ENCODE data around the gene HSD17B2.
"Not testable (repeated sequence)": the region's sequence is repeated elsewhere in the genome, so short reads cannot be mapped to it uniquely, and the experiment has no call there.

The HSD17B2 gene

GRCh38 chr16:82096641-82097040, 61.6 kb downstream of the HSD17B2 start:
- Mint-ChIP-seq H3K4me1 (no peaks in the 10 kb centered on the region), H3K4me3 (no peak overlapping the region), H3K36me3 (ENCODE audit: insufficient read depth) (peaks cover 2% of the 10 kb centered on the region), H3K27ac (ENCODE audit: low read depth) (no peak overlapping the region), H3K9me3 (no peaks in the 10 kb centered on the region), H3K27me3 (peaks cover 39% of the 10 kb centered on the region)
- ATAC-seq (replicated peaks; ENCODE audit: extremely low read depth, poor library complexity, severe bottlenecking): no peak
- DNase-seq (ENCODE audit: low spot score in 2 of 2): no peak

GRCh38 chr16:82105107-82105506, 70.1 kb downstream of the HSD17B2 start:
- Mint-ChIP-seq H3K4me1 (no peaks in the 10 kb centered on the region), H3K27me3 (peaks cover 42% of the 10 kb centered on the region), H3K27ac (ENCODE audit: low read depth) (no peak overlapping the region), H3K4me3 (no peak overlapping the region), H3K9me3 (no peaks in the 10 kb centered on the region), H3K36me3 (ENCODE audit: insufficient read depth) (peaks cover 3% of the 10 kb centered on the region)
- no peak for ATAC-seq (replicated peaks; ENCODE audit: extremely low read depth, poor library complexity, severe bottlenecking)
- DNase-seq (ENCODE audit: low spot score in 2 of 2): no peak

- Mint-ChIP-seq H3K36me3 (ENCODE audit: insufficient read depth) (peaks cover 2% of the 10 kb centered on the region), H3K4me1 (no peaks in the 10 kb centered on the region), H3K27me3 (peaks cover 28% of the 10 kb centered on the region), H3K27ac (ENCODE audit: low read depth) (no peak overlapping the region), H3K4me3 (no peak overlapping the region), H3K9me3 (no peaks in the 10 kb centered on the region)
- DNase-seq (ENCODE audit: low spot score in 2 of 2) (no peak), ATAC-seq (replicated peaks; ENCODE audit: extremely low read depth, poor library complexity, severe bottlenecking) (no peak)
Measured at GRCh38 chr16:82108100-82108499, 73.0 kb downstream of the HSD17B2 start.

GRCh38 chr16:82108774-82109173, 73.7 kb downstream of the HSD17B2 start:
- DNase-seq (ENCODE audit: low spot score in 2 of 2) (no peak), ATAC-seq (replicated peaks; ENCODE audit: extremely low read depth, poor library complexity, severe bottlenecking) (no peak)
- Mint-ChIP-seq H3K4me3 (no peak overlapping the region), H3K27me3 (peaks cover 34% of the 10 kb centered on the region), H3K4me1 (no peaks in the 10 kb centered on the region), H3K27ac (ENCODE audit: low read depth) (no peak overlapping the region), H3K36me3 (ENCODE audit: insufficient read depth) (peaks cover 2% of the 10 kb centered on the region), H3K9me3 (no peaks in the 10 kb centered on the region)

GRCh38 chr16:82109266-82109665, 74.2 kb downstream of the HSD17B2 start:
- H3K4me1 Mint-ChIP-seq; ATAC-seq (replicated peaks; ENCODE audit: extremely low read depth, poor library complexity, severe bottlenecking); DNase-seq (ENCODE audit: low spot score in 2 of 2): not testable (repeated sequence)

GRCh38 chr16:82111944-82112343, 76.9 kb downstream of the HSD17B2 start:
- H3K27ac Mint-ChIP-seq (ENCODE audit: low read depth): no peak overlapping the region
- H3K4me3 Mint-ChIP-seq: no peak overlapping the region
- no peaks in the 10 kb centered on the region for H3K36me3 Mint-ChIP-seq (ENCODE audit: insufficient read depth)
- ATAC-seq (replicated peaks; ENCODE audit: extremely low read depth, poor library complexity, severe bottlenecking): no peak
- H3K27me3 Mint-ChIP-seq: peaks cover 32% of the 10 kb centered on the region
- no peaks in the 10 kb centered on the region for H3K4me1 Mint-ChIP-seq
- DNase-seq (ENCODE audit: low spot score in 2 of 2): no peak
- no peaks in the 10 kb centered on the region for H3K9me3 Mint-ChIP-seq

More at GRCh38 chr16:82109266-82109665, 74.2 kb downstream of the HSD17B2 start:
- peaks cover 39% of the 10 kb centered on the region for H3K27me3 Mint-ChIP-seq
- H3K27ac Mint-ChIP-seq (ENCODE audit: low read depth); H3K36me3 Mint-ChIP-seq (ENCODE audit: insufficient read depth); H3K4me3 Mint-ChIP-seq; H3K9me3 Mint-ChIP-seq: not testable (repeated sequence)

GRCh38 chr16:82113741-82114140, 78.7 kb downstream of the HSD17B2 start:
- H3K27ac Mint-ChIP-seq (ENCODE audit: low read depth): no peak overlapping the region
- ATAC-seq (replicated peaks; ENCODE audit: extremely low read depth, poor library complexity, severe bottlenecking) (no peak), DNase-seq (ENCODE audit: low spot score in 2 of 2) (no peak)
- no peaks in the 10 kb centered on the region for H3K4me1 Mint-ChIP-seq
- no peak overlapping the region for H3K4me3 Mint-ChIP-seq
- H3K9me3 Mint-ChIP-seq: no peaks in the 10 kb centered on the region
- H3K27me3 Mint-ChIP-seq: peaks cover 29% of the 10 kb centered on the region
- no peaks in the 10 kb centered on the region for H3K36me3 Mint-ChIP-seq (ENCODE audit: insufficient read depth)

GRCh38 chr16:82116535-82116934, 81.5 kb downstream of the HSD17B2 start:
- Mint-ChIP-seq H3K4me3 (no peak overlapping the region), H3K9me3 (no peaks in the 10 kb centered on the region), H3K36me3 (ENCODE audit: insufficient read depth) (no peaks in the 10 kb centered on the region), H3K27ac (ENCODE audit: low read depth) (no peak overlapping the region), H3K4me1 (no peaks in the 10 kb centered on the region), H3K27me3 (peaks cover 13% of the 10 kb centered on the region)
- ATAC-seq (replicated peaks; ENCODE audit: extremely low read depth, poor library complexity, severe bottlenecking): no peak
- DNase-seq (ENCODE audit: low spot score in 2 of 2): no peak

GRCh38 chr16:82118749-82119148, 83.7 kb downstream of the HSD17B2 start:
- H3K4me3 Mint-ChIP-seq: no peak overlapping the region
- no peaks in the 10 kb centered on the region for H3K4me1 Mint-ChIP-seq
- no peaks in the 10 kb centered on the region for H3K9me3 Mint-ChIP-seq
- peaks cover 17% of the 10 kb centered on the region for H3K27me3 Mint-ChIP-seq
- ATAC-seq (replicated peaks; ENCODE audit: extremely low read depth, poor library complexity, severe bottlenecking) (no peak), DNase-seq (ENCODE audit: low spot score in 2 of 2) (no peak)
- H3K36me3 Mint-ChIP-seq (ENCODE audit: insufficient read depth): no peaks in the 10 kb centered on the region
- no peak overlapping the region for H3K27ac Mint-ChIP-seq (ENCODE audit: low read depth)

- Mint-ChIP-seq H3K4me1 (no peaks in the 10 kb centered on the region), H3K4me3 (no peak overlapping the region), H3K27ac (ENCODE audit: low read depth) (no peak overlapping the region), H3K9me3 (no peaks in the 10 kb centered on the region), H3K27me3 (peaks cover 12% of the 10 kb centered on the region), H3K36me3 (ENCODE audit: insufficient read depth) (no peaks in the 10 kb centered on the region)
- ATAC-seq (replicated peaks; ENCODE audit: extremely low read depth, poor library complexity, severe bottlenecking): no peak
- no peak for DNase-seq (ENCODE audit: low spot score in 2 of 2)
Measured at GRCh38 chr16:82119405-82119804, 84.4 kb downstream of the HSD17B2 start.

GRCh38 chr16:82124651-82125050, 89.6 kb downstream of the HSD17B2 start:
- no peak for DNase-seq (ENCODE audit: low spot score in 2 of 2)
- Mint-ChIP-seq H3K4me1 (no peaks in the 10 kb centered on the region), H3K9me3 (no peaks in the 10 kb centered on the region), H3K36me3 (ENCODE audit: insufficient read depth) (no peaks in the 10 kb centered on the region), H3K4me3 (no peak overlapping the region), H3K27ac (ENCODE audit: low read depth) (no peak overlapping the region), H3K27me3 (peaks cover 12% of the 10 kb centered on the region)
- ATAC-seq (replicated peaks; ENCODE audit: extremely low read depth, poor library complexity, severe bottlenecking): no peak

GRCh38 chr16:82129881-82130280, 94.8 kb downstream of the HSD17B2 start:
- Mint-ChIP-seq H3K36me3 (ENCODE audit: insufficient read depth) (no peaks in the 10 kb centered on the region), H3K9me3 (no peaks in the 10 kb centered on the region), H3K27me3 (no peaks in the 10 kb centered on the region), H3K4me3 (no peak overlapping the region), H3K27ac (ENCODE audit: low read depth) (no peak overlapping the region), H3K4me1 (peaks cover 11% of the 10 kb centered on the region)
- no peak for DNase-seq (ENCODE audit: low spot score in 2 of 2)
- ATAC-seq (replicated peaks; ENCODE audit: extremely low read depth, poor library complexity, severe bottlenecking): no peak

- peak overlapping the region; percentile 42 for H3K4me3 Mint-ChIP-seq
- peaks cover 2% of the 10 kb centered on the region for H3K9me3 Mint-ChIP-seq
- no peaks in the 10 kb centered on the region for H3K36me3 Mint-ChIP-seq (ENCODE audit: insufficient read depth)
- no peak overlapping the region for H3K27ac Mint-ChIP-seq (ENCODE audit: low read depth)
- H3K27me3 Mint-ChIP-seq: no peaks in the 10 kb centered on the region
- H3K4me1 Mint-ChIP-seq: peaks cover 11% of the 10 kb centered on the region
- DNase-seq (ENCODE audit: low spot score in 2 of 2): no peak
- ATAC-seq (replicated peaks; ENCODE audit: extremely low read depth, poor library complexity, severe bottlenecking): peak; percentile 64
Measured at GRCh38 chr16:82133798-82134197, 98.7 kb downstream of the HSD17B2 start.

GRCh38 chr16:82134846-82135245, 99.8 kb downstream of the HSD17B2 start:
- H3K27ac Mint-ChIP-seq (ENCODE audit: low read depth): no peak overlapping the region

More at GRCh38 chr16:82134846-82135245, 99.8 kb downstream of the HSD17B2 start:
- Mint-ChIP-seq H3K4me3 (no peak overlapping the region), H3K9me3 (peaks cover 5% of the 10 kb centered on the region), H3K27me3 (no peaks in the 10 kb centered on the region), H3K36me3 (ENCODE audit: insufficient read depth) (no peaks in the 10 kb centered on the region), H3K4me1 (peaks cover 11% of the 10 kb centered on the region)
- DNase-seq (ENCODE audit: low spot score in 2 of 2) (no peak), ATAC-seq (replicated peaks; ENCODE audit: extremely low read depth, poor library complexity, severe bottlenecking) (no peak)

Data from central memory CD8-positive, alpha-beta T cell (primary cell).